Measurements from ENCODE around the gene AZU1.

Gene AZU1

DNA sequence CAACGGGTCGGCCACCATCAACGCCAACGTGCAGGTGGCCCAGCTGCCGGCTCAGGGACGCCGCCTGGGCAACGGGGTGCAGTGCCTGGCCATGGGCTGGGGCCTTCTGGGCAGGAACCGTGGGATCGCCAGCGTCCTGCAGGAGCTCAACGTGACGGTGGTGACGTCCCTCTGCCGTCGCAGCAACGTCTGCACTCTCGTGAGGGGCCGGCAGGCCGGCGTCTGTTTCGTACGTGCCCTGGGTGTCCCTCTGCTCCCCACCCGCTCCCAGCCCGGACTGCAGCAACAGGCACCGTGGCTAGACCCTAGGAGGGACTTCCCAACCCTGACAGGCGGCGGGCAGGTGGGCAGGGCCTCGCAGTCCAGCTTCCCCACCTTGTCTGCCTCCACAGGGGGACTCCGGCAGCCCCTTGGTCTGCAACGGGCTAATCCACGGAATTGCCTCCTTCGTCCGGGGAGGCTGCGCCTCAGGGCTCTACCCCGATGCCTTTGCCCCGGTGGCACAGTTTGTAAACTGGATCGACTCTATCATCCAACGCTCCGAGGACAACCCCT is 28.0 kb downstream of the AZU1 start:
- no peak for DNase-seq

DNA sequence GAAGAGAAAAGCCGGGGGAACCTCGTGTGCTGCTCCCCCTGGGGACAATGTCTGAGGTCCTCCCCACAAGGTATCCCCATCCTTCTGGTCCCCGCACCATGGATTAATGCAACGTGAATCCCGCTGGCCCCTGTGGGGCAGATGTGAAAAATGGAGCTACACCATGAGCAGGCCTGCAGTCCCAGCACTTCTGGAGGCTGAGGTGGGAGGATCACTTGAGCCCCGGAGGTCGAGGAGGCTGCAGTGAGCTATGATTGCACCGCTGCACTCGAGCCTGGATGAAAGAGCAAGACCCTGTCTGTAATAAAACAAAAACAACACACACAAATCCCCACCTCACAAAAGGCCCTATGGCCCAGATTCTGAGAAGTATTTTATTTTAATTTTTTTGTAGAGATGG is 30.6 kb downstream of the AZU1 start:
- no peak for DNase-seq

GRCh38 chr19:858868-859843 is 31.5 kb downstream of the AZU1 start, which contains the start of gene CFD:
Gene CFD, plus strand, starts transcription at chr19:859664. Its CDS starts 26 bp downstream, at chr19:859690.
- no peak for DNase-seq

GRCh38 chr19:861141-861755 is 33.6 kb downstream of the AZU1 start:
- DNase-seq: no peak

DNA sequence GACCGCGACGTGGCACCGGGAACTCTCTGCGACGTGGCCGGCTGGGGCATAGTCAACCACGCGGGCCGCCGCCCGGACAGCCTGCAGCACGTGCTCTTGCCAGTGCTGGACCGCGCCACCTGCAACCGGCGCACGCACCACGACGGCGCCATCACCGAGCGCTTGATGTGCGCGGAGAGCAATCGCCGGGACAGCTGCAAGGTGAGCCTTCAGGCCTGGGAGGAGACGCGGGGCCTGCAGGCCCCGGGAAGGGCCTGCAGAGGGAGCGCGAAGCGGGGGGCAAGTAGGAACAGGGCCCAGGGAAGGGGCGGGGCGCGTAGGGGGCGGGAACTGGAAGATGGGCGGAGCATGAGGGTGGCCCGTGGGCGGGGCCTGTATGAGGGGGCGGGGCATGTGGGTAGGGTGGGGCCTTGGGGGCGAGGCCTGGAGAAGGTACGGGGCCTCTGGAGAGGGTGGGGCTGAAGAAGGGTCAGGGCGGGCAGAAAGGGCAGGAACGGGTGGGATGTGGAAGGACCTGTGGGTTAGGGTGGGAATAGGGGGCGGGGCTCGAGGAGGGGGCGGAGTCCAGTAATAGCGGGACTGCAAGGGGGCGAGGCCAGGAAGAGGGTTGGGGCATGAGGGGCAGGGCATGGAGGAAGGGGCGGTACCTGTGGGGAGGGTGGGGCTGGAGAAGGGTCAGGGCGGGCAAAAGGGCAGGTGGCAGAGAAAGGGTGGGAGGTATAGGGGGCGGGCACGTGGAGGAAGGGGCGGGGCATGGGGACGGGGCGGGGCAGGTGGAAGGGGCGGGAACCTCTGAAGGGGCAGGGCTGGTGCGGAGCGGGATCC is 34.3 kb downstream of the AZU1 start:
- peak; percentile 84 for DNase-seq

GRCh38 chr19:862581-863314 is 35.1 kb downstream of the AZU1 start:
- DNase-seq: peak; percentile 83

GRCh38 chr19:863315-863620 is 35.6 kb downstream of the AZU1 start:
- DNase-seq: no peak

GRCh38 chr19:866769-867300 is 39.2 kb downstream of the AZU1 start:
- no peak for DNase-seq

DNA sequence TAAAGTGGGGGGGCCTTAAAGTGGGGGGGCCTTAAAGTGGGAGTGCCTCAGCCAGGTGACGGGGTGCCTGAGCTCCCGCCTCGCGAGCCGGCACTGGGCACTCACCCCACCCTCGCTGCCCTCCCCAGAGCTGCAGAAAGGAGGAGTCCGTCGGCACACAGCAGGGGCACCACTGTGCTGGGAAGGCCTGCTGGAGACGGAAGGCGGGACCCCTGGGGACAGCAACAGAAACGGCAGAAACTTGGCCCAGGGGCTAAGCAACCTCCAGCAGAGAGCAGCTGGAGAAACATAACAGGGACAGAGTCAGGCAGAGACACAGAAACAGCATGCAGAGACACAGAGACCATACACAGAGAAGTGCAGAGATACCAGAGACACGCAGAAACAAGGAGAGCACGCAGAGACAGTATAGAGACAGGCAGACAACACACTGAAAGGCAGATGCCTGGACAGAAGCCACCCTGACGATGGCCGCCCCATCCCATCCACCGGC is 39.7 kb downstream of the AZU1 start:
- DNase-seq: no peak

DNA sequence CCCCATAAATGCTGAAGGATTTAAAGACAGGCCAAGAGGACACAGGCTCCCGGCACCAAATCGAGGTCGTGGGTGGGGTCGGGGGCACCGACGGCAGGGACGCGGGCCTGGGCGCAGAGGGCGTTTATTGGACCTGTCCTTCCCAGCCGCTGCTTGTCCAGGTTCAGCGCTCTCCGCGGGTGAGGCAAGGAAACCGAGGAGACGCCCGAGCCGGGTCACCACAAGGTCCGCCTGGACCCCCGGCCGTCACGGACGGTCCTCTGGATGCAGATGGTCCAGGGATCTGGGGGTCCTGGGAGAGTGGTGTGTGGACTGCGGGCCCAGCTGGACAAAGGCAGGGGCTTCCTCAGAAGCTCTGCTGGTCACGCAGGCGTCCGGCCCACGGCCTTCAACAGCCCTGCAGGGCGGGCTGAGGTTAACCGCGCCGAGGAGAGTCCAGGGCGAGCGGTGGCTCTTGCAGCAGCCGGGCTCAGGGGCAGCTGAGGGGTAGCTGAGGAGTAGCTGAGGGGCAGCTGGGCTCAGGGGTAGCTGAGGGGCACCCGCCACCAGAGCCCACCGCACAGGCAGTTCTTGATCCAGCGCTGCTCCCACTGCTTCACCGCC is 40.3 kb downstream of the AZU1 start:
- DNase-seq: no peak

GRCh38 chr19:868458-869244 is 41.0 kb downstream of the AZU1 start:
- DNase-seq: no peak

DNA sequence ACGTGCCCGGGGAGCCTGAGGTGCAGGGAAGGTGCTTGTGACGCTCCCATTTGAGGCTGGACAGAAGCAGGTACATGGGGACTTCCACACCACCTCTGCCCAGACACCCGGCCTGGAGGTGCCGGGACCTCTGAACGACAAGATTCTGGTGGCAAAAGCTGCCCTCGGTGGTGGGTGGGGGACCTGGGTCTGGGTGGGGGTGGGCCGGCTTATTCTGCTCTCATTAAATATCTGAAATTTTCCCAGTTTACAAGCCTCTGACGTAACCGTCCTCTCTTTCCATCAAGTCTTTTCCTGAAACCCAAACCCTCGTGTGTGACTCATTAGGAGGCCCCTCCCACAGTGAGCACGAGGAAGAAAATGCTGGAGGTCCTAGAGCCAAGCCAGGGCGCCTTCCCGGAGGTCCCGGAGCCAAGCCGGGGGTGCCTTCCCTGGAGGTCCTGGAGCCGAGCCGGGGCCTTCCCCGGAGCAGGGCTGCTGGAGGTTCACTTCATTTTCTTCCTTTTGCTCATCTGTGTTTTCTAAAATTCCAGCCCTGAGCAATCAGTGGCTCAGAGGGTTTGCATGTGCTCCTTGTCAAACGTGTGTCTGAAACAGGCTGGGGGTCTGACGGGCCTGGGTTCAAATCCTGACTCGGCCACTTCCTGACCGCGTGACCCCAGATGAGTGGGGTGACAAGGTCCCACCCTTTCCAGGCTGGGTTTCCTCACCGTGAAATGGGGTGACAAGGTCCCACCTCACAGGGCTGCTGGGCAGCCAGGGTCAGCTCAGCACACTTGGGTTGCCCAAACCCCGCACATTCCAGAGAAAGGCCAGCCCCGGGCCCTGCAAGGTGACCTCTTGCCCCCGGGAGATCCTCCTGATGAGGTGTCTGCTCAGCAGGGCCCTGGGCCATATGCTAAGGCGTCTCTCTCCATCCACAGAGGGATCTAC is 41.9 kb downstream of the AZU1 start:
- DNase-seq: no peak

DNA sequence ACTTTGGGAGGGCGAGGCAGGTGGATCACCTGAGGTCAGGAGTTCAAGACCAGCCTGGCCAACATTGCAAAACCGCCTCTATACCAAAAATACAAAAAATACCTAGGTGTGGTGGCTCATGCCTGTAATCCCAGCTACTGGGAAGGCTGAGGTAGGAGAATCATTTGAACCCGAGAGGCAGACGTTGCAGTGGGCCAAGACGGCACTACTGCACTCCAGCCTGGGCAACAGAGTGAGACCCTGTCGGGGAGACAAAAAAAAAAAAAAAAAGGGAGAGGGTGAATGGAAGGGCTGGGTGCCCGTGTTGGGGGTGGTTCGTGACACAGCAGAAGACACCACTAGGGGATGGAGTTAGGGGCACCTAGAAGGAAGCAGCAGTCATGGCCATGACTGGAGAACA is 42.7 kb downstream of the AZU1 start:
- no peak for DNase-seq

- no peak for DNase-seq
Measured at GRCh38 chr19:870963-871401, 43.3 kb downstream of the AZU1 start.

GRCh38 chr19:871446-872265 is 44.0 kb downstream of the AZU1 start:
- no peak for DNase-seq

- DNase-seq: peak; percentile 91
Measured at GRCh38 chr19:872266-872951, 44.8 kb downstream of the AZU1 start.

DNA sequence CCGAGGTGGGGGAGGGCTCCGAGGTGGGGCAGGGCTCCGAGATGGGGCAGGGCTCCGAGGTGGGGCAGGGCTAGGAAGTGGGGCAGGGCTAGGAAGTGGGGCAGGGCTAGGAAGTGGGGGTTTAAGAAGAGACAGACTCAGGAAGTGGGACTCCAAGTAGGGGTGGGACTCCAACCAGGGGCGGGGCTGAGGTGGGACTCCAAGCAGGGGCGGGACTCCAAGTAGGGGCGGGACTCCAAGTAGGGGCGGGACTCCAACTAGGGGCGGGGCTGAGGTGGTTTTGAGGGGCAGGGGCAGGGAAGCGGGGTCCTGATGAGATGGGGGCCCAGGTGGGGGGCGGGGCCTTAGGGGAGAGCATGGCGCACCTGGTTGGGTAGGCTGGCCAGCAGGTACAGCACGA is 45.4 kb downstream of the AZU1 start:
- DNase-seq: peak; percentile 67

DNA sequence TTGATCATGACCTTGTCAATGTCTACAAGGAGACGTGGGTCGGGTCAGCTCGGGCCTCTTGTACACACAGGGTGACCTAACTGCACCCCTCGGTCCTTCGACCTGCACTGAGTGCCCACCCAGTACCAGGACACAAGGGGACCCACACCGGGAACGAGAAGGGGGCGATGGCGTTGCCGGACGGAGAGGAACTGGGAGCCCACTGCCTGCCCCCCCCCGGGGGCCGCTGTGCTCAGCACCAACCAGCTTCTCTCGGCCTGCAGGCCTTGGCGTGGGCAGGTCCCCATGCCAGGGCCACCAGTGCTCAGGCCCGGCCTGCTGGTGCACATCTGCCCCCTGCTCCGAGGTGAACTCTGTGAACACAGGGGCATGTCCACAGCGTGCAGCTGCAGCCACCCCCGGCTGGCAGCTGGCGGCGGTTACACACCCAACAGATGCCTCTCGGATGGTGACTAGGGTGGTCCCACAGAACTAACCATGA is 46.0 kb downstream of the AZU1 start:
- no peak for DNase-seq
